SK-N-MC (cell line): ENCODE data around the gene NDOR1.
A peak's percentile ranks its signal among the peaks of the same experiment; 100 is the strongest.

Experiments used
- DNase-seq: peaks from one replicate; pipeline ENCODE4 v3.0.0-alpha.2; 2011; ENCODE audit warnings: low read depth, low spot score
- H3K27ac ChIP-seq: fragments of 200-600 bp; sonication (generic); 2 replicates; pipeline ENCODE4 v1.5.1; 2016; ENCODE audit warnings: mixed run types
- H3K36me3 ChIP-seq: fragments of 200-600 bp; sonication (generic); 2 replicates; pipeline ENCODE4 v1.6.1; 2017; ENCODE audit warnings: antibody characterized with exemption, low read length, mixed read lengths; ENCODE audit not compliant: insufficient read depth
- H3K4me3 ChIP-seq: fragments of 200-600 bp; sonication (generic); 2 replicates; pipeline ENCODE4 v1.5.1; 2016
- H3K9ac ChIP-seq: fragments of 200-600 bp; sonication (generic); 2 replicates; pipeline ENCODE4 v1.8.0; 2017; ENCODE audit warnings: mixed run types, mixed read lengths; ENCODE audit not compliant: insufficient read length
- H3K9me3 ChIP-seq: fragments of 200-600 bp; sonication (generic); 2 replicates; pipeline ENCODE4 v1.6.1; 2017; ENCODE audit warnings: low read depth, mild to moderate bottlenecking, antibody characterized with exemption, low read length, moderate library complexity, mixed read lengths
- EZH2 ChIP-seq: fragments of 200-600 bp; sonication (generic); IDR thresholded peaks from one replicate; pipeline ENCODE4 v1.6.1; 2017; ENCODE audit warnings: antibody characterized with exemption
- FOXP2 ChIP-seq: optimal IDR thresholded peaks from 2 replicates; pipeline ENCODE3; 2011; ENCODE audit warnings: mild to moderate bottlenecking, moderate library complexity; ENCODE audit not compliant: insufficient read depth; ENCODE audit errors: extremely low read length, control extremely low read depth
- POLR2AphosphoS5 ChIP-seq: IDR thresholded peaks from 2 replicates; pipeline ENCODE4 v1.6.1; 2012; ENCODE audit warnings: mild to moderate bottlenecking, low read depth, low read length, borderline replicate concordance

NDOR1 gene

DNA sequence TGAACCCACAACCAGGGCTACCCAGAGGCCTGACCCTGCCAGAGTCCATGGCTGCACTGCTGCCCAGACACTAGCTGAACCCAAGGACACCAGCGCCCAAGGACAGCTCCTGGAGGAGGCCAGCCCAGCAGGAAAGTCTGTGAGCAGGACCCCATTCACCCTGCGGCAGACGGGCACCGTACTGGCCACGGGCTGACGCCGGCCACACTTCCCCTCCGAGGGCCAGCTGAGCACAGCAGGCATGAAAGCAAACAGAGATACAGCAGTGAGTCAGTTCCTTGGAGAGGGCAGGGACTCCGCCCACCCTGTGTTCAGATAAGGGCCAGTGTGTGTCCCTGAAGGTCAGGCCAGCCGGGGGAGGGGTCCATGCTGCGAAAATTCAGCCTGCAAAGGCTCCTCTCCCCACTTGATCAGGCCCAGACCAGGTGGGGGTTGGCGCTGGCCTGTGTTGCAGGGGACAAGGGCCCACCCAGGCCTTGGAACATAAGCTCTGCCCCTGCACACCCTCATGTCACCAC is 13.3 kb downstream of the NDOR1 start:
- DNase-seq, result no peak
- H3K27ac ChIP-seq, result no peak overlapping the region
- H3K9ac ChIP-seq, result no peak overlapping the region
- TF ChIP-seq POLR2AphosphoS5 (no peak), EZH2 (no peak), FOXP2 (no peak)
- no peaks in the 10 kb centered on the region for H3K36me3 ChIP-seq
- no peak overlapping the region for H3K4me3 ChIP-seq
- no peaks in the 10 kb centered on the region for H3K9me3 ChIP-seq

DNA sequence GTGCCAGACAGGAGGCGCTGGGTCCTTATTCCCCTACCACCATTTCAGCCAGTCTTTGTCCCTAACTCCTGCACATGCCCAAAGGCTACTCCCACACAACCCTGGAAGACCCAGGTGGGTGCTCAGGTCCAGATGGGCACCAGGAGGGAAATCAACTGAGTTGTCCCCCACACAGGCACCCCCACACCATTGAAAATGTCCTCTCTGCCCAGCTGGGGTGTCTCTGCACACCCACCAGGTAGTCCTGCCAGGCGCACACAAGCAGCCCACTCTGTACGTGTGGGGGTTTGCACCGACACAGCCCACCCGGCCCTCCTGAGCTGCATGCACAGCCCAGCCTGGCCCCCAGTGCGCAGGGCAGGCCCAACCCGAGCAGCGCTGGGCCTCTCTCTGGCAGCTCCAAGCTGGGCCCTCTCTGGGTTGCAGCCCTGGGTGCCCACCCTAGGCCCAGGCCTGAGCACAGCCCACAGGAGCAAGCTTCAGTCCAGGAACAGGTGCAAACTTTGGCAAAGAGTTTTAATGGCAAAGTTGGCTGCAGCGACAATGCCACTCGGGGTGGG is 14.3 kb downstream of the NDOR1 start:
- Histone ChIP-seq H3K9ac (no peak overlapping the region), H3K36me3 (no peaks in the 10 kb centered on the region), H3K27ac (no peak overlapping the region), H3K4me3 (no peak overlapping the region), H3K9me3 (no peaks in the 10 kb centered on the region)
- TF ChIP-seq FOXP2, result no peak
- no peak for TF ChIP-seq EZH2
- TF ChIP-seq POLR2AphosphoS5, result no peak
- no peak for DNase-seq

DNA sequence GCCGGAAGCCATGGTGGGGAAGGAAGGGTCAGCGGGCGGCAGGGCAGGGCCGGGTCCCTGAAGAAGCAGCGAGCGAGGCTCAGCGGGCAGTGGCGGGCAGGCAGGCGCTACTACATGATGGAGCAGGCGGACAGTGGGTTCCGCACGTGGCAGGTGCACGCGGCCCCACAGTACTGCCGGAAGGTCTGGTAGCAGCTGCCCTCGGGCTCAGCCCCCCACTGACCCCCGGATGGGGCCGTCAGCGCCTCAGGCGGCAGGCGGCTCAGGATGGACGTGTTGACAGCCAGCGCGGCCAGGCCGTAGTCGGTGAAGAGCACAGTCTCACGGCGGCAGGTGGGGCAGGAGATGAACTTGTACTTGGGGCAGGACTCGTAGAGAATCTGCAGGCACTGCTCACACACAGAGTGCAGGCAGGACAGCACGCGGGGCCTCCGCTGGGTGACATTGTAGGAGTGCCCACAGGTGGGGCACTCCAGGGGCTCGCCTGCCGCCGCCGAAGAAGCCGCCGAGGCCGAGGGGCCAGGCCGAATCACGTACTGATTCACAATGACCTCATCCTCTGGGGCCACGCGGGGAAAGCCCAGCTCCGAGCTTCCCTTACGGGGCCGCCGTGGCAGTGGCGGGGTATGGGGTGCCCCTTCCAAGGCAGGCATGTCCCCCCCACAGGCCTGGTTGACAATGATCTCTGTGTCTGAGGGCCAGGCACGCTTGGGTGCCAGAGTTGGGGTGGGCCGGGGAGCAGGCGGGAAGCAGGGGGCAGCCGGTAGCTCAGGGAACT is 15.0 kb downstream of the NDOR1 start:
- no peak overlapping the region for H3K9ac ChIP-seq
- no peak overlapping the region for H3K27ac ChIP-seq
- no peaks in the 10 kb centered on the region for H3K9me3 ChIP-seq
- no peak overlapping the region for H3K4me3 ChIP-seq
- TF ChIP-seq EZH2, result no peak
- no peak for TF ChIP-seq FOXP2
- no peak for TF ChIP-seq POLR2AphosphoS5
- no peak for DNase-seq
- H3K36me3 ChIP-seq, result no peaks in the 10 kb centered on the region

DNA sequence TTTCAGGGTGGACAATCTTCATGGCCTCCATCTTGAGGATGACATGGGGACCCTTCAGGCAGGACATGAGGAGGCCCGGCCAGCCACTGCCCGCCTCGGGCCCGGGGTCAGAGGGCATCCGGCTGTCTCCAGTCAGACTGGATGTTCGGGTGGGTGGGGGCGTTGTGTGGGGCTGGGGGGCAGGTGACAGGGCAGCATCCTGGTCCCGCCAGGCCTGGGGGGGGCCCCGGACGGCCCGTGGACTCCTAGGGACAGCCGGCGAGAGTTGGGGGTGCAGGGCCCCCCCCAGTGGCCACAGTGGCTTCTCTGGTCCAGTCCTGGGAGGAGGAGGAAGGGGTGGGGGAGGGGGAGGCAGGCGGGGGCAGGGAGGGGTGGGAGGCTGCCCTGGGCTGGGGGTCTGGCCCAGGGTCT is 15.6 kb downstream of the NDOR1 start:
- Histone ChIP-seq H3K36me3 (no peaks in the 10 kb centered on the region), H3K9ac (no peak overlapping the region), H3K27ac (no peak overlapping the region), H3K9me3 (no peaks in the 10 kb centered on the region), H3K4me3 (no peak overlapping the region)
- TF ChIP-seq EZH2 (no peak), POLR2AphosphoS5 (no peak), FOXP2 (no peak)
- no peak for DNase-seq

DNA sequence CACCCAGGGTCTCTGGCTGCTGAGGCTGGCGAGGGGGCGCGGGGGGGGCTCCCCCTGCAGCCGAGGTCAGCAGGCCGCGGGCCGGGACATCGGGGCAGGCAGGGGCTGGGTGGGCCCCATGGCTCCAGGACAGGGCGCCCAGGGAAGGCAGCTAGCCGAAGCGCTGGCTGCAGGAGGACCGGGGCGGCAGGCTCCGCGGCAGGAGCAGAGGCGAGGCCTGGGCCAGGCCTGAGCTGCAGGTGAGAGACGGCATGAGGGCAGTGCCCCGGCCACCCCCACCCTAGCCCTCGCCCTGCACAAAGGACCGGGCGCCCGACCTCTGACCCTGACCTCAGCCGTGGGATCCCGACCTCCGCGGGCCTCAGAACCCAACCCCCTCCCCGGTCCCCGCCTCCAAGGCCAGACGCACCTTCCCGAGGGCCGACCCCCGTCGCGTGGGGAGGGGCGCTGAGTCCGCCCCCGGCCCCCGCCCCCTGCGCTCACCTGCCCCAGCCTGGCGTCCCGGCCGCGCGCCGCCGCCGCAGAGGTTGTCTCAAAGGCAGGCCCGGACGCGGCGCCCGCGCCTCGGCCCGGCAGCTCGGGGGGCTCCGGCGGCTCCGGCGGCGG is 16.1 kb downstream of the NDOR1 start:
- no peak for TF ChIP-seq POLR2AphosphoS5
- no peak for TF ChIP-seq FOXP2
- no peak for TF ChIP-seq EZH2
- H3K9ac ChIP-seq, result peak overlapping the region; percentile 41
- H3K9me3 ChIP-seq, result no peaks in the 10 kb centered on the region
- DNase-seq, result no peak
- no peaks in the 10 kb centered on the region for H3K36me3 ChIP-seq
- peak overlapping the region; percentile 74 for H3K4me3 ChIP-seq
- H3K27ac ChIP-seq, result no peak overlapping the region

DNA sequence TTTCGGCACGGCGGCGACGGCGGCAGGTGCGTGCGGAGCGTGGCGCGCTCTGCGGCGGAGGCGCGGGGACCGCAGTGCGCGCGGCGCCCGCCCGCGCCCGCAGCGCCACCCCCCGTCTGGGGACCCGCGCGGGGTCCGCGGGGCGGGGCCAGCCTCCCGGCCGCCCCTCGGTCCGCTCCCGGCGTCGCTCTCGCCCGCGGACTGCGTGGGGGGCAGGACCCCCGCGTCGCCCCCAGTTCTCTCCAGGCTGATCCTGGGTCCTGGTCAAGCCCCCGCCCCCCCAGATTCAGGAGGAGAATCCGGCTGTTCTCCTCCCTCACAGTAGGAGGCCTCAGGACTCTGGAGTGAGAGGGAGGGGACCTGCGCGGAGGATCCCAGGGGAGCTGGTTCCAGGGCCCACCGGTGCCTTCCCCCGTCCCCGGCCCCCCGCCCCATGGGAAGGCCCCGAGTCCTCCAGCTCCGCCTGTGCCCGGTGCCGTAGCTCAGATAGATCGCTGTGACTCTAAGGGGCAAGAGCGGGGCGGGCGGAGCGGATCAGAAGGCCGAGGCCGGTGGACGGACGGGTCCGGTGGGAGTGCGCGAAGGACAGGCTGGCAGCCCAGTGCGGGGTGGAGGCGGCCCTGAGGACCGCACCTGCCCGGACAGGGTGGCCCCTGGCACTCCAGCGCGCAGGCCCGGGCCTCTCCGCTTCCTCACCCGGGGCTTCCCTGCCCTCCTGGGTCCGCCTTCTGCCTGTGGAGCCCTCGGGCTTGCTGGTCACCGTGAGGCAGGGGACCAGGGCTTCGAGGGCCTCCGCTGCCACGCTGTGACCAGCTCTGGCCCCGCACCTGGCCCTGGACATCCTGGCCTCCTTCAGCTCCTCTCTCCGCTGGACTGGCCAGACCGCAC is 16.9 kb downstream of the NDOR1 start, which contains the start of gene RNF208:
RNF208 (minus strand) TSS at position 51 of the 888 bp plus-strand sequence. CDS start 1,028 bp downstream, outside the sequence.
- peak within 1 kb of the TSS; percentile 45 for H3K9ac ChIP-seq
- DNase-seq, result no peak
- H3K27ac ChIP-seq, result no peak within 1 kb of the TSS
- TF ChIP-seq EZH2 (no peak), POLR2AphosphoS5 (no peak), FOXP2 (no peak)
- H3K9me3 ChIP-seq, result no peaks in the 10 kb centered on the region
- no peaks in the 10 kb centered on the region for H3K36me3 ChIP-seq
- peak within 1 kb of the TSS; percentile 97 for H3K4me3 ChIP-seq

DNA sequence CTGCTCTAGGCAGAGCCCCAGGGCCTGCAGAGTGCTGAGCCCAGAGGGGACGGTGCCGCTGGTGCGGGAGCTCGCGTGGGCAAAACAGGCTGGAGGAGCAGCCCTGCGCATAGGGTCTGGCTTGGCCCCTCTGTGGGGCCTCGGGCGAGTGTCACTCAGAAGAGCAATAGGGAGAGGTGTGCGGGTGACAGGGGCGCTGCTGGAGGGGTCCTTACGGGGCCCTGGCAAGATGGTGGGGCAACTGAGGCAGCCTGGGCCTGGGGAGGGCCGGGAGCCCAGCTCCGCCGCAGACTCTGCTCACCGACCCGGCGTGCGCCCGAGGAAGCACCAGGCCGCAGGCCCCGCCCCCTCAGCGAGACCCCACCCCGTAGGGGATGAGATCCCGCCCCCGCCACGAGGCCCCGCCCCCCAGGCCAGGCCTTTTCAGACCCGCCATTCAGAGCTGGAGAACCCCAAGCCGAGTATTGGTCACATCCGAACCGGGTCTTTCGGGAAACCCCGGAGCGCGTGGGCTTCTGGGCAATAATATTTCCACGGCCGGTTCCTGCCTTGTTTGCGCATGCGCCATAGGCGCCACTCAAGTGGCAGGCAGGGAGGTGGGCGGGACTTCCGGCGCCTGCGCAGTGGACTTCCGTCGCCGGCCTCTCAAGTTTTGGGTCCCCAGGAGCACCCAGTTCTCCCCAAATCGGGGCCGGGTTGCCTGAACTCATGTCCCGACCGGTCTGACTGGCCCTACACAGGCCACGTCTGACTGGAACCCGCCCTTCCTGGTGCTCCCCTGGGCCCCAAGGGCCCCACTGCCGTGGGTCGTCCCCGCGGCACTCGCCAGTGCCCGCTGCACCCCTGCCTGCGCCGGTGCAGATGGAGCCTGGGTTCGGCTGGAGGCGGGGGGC is 17.8 kb downstream of the NDOR1 start:
- Histone ChIP-seq H3K27ac (peak overlapping the region; percentile 81), H3K4me3 (peak overlapping the region; percentile 97), H3K9me3 (no peaks in the 10 kb centered on the region), H3K9ac (peak overlapping the region; percentile 99), H3K36me3 (no peaks in the 10 kb centered on the region)
- peak; percentile 90 for DNase-seq
- TF ChIP-seq EZH2 (no peak), POLR2AphosphoS5 (peak; percentile 86), FOXP2 (no peak)
